ENCODE measurements around the gene SEPTIN1.
"Not testable (repeated sequence)": the region's sequence is repeated elsewhere in the genome, so short reads cannot be mapped to it uniquely, and the experiment has no call there.

SEPTIN1 gene

DNA sequence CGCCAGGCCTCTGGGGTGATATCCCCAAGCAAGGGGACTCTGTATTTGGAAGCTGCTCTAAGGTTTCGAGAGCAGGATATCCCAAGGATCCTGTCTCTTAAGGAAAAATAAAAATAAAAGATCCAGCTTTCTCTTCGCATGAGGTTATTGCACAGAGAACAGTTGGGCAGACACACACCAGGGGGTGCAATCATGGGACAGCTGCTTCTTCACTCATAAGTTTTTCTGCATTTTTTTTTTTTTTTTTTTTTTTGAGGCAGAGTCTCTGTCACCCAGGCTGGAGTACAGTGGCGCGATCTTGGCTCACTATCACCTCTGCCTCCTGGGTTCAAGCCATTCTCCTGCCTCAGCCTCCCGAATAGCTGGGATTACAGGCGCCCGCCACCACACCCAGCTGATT is 40.4 kb downstream of the SEPTIN1 start:
- DNase-seq (ENCODE audit: low read depth in 2 of 2): not testable (repeated sequence)

DNA sequence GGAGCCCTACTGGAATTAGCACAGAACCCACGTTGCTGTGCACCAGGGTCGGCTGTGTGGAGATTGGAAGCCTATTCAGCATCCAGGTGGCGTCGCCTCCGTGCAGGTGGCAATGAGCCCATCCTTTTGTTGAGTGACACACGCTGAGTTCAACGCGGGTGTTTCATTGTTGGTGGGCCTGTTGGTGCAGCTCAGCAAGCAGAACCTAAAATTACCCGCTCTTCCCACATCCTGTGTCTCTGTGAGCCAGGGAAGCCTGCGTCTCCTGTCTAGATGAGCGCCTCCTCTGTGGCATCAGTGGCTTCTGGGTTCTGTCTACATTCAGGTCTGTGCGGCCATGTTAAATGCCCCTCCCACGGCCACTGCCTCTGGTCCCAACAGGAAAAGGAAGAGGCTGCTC is 41.7 kb downstream of the SEPTIN1 start:
- no peak for DNase-seq (ENCODE audit: low read depth in 2 of 2)

DNA sequence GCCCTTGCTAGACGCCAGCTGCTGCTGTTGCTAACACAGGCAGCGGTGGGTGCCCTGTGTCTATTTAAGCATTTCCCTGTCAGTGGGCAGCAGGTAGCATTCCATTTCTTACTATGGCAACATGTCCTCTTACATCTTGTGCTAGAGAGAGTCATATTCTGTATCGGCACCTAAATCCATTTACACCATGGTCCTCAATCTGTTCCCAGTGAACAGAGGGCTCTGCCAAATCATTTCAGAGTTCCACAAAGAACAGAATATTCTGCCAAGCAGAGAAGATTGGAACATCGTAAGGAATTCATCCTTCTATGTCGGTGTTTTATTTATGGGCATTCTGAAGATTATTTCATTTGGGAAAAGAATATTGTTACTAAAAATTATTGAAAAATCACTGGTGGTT is 43.6 kb downstream of the SEPTIN1 start:
- DNase-seq (ENCODE audit: low read depth in 2 of 2): not testable (repeated sequence)

DNA sequence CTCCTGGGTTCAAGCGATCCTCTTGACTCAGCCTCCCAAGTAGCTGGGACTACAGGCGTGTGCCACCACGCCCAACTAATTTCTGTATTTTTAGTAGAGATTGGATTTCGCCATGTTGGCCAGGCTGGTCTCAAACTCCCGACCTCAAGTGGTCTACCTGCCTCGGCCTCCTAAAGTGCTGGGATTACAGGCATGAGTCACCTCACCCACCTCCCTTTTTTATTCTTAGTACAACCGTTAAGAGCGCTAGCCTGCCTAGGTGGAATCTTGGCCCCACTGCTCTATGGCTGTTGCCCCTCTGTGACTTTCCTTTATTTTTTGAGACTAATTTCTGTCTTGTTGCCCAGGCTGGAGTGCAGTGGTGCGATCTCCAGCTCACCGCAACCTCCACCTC is 44.4 kb downstream of the SEPTIN1 start:
- not testable (repeated sequence) for DNase-seq (ENCODE audit: low read depth in 2 of 2)

DNA sequence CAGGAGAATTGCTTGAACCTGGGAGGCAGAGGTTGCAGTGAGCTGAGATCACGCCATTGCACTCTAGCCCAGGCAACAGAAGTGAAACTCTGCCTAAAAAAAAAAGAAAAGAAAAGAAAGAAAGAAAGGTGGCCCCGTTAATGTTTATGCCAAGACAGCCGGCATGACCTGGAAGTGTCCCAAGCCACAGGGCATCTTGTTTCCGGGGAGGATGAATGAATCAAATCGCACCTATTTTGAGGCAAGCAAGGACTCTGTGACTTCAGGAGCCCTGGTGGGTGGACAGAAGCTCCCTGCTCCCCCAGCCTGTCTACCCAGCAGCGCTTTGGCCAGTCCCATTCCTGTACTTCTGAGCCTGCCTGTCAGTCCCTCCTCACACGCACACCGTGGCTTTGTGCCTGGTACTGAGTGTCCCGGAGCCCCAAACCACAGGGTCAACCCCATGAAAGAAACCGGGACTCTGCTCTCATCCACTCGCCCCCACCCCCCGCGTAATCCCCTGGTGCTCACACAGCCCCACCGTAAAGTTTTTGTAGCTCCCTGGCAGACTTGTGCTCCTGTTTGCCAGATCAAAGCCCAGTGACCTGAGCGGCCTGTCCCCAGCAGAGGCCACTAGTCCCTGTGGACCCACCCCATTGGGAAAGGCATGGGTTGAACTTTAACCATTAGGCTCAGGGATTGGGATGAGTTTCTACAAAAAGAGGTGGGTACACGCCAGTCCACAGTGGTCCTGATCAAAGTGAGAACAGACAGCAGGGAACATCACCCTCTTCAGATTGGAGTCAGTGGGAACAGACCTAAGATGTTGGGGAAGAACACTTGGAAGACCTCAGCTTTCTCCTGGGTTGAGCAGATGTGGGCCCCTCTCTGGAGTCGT is 46.5 kb downstream of the SEPTIN1 start:
- no peak for DNase-seq (ENCODE audit: low read depth in 2 of 2)

DNA sequence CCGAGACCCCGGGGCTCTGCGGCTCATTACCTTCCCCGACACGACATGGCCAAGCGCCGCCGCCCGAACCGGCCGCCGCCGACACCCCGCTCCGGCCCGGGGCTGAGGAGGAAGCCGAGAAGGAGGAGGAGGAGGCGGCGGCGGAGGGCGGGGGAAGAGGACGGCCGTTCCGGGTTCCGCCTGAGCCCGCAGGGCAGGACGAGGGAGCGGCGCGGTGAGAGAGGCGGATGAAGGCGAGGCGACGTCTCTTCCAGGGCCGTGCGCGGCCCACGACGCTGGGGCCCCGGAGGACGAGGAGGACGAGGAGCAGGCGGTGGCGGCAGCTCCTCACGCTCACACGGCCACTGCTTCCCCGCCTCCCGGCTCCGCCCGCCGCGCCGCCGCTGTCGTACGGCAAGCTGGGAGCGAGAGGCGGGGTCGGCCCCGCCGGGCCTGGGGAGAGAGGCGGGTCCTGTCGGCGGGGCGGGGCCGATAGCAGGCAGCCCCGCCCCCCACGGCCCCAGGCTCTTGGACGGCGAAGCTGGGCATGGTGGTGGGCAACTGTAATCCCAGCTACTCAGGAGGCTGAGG is 47.2 kb downstream of the SEPTIN1 start:
- DNase-seq (ENCODE audit: low read depth in 2 of 2): peak; percentile 72 to 80

DNA sequence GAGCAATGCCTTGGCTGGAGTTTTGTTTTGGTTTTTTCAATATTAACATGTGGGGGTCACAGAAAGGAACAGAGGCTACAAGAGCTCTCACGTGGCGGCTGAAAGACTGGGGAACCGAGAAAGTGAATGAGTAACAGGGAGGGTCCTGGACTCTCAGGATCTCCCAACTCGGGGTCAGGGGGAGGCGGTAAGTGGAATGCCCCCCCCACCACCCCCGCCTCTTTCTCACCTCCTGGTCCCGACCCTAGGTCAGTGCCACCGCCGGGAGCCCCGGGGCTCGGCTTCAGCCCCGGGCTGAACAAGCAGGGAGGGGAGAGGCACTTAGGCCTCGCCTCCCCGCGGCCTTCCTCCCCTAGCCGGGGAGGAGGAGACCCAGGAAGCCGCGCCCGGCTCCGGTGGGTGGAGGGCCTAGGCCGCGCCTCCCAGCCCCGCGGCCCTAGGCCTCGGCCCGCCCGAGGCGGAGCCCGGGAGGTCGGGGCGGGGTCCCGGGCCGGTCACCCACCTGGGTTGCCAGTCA is 47.8 kb downstream of the SEPTIN1 start:
- peak; percentile 75 to 81 for DNase-seq (ENCODE audit: low read depth in 2 of 2)

Measured in stimulated activated CD4-positive, alpha-beta T cell treated with anti-CD3 and anti-CD28 coated beads, Interleukin-4, amount 100 ng/mL, for 48 hours (primary cell).